Fibroblast of lung (primary cell): ENCODE results near the gene LITAFD.

ENCODE experiments used
- EZH2 ChIP-seq: IDR thresholded peaks from 2 replicates; pipeline ENCODE4 v1.5.1; 2012; ENCODE audit warnings: low read length, control low read depth, mild to moderate bottlenecking; ENCODE audit errors: missing control alignments
- TF ChIP-seq, protein P1 (sequence below), 2 donors: IDR thresholded peaks in 1 of 2; conservative IDR thresholded peaks in 1 of 2; 1 replicate in 1 of 2; 2 replicates in 1 of 2; pipeline ENCODE4 v1.5.1; 2011 to 2012; ENCODE audit warnings: low read length in 2 of 2, control low read depth in 1 of 2, inconsistent platforms in 1 of 2, low read depth in 1 of 2, mild to moderate bottlenecking in 1 of 2

DNA sequence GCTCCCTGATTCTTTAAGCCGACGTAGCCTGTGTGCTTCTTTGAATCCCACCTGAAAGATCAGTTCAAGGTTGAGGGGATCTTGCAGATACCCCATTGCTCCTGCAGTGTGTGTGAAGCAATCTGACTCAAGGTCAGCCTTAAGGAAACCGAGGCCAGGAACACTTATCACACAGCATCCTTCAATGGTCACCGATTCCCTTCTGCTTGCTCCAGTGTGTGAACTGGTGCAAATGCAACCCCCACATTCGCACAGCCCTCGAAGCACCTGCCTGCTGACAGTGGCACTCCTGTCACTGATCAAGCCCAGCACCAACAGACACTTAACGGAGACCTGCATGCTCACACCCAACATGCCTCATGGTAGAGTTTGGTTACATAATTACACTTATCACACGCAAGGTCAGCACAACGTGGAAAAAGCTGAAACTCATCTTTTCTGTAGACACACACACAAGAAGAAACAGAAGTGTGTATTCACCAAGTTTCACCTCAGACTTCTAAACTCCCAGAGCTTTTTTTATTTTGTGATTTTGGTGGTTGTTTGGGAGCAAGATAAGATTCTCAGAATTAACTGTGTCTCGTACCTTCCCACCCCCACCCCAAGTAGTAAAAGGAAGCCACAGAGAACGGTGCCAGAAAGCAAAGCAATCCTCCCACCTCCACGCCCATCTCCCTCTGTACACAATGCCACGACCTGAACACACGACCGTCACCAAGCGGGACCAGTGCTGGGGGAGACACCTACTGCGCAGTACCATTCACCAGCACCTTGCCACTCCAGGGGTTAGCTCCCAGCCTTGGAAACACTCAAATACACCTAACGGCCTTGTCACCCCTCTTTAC is 37.2 kb downstream of the LITAFD start:
- TF ChIP-seq, protein P1, sequence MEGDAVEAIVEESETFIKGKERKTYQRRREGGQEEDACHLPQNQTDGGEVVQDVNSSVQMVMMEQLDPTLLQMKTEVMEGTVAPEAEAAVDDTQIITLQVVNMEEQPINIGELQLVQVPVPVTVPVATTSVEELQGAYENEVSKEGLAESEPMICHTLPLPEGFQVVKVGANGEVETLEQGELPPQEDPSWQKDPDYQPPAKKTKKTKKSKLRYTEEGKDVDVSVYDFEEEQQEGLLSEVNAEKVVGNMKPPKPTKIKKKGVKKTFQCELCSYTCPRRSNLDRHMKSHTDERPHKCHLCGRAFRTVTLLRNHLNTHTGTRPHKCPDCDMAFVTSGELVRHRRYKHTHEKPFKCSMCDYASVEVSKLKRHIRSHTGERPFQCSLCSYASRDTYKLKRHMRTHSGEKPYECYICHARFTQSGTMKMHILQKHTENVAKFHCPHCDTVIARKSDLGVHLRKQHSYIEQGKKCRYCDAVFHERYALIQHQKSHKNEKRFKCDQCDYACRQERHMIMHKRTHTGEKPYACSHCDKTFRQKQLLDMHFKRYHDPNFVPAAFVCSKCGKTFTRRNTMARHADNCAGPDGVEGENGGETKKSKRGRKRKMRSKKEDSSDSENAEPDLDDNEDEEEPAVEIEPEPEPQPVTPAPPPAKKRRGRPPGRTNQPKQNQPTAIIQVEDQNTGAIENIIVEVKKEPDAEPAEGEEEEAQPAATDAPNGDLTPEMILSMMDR (conservative IDR thresholded peaks at IDR 0.05 in 1 of 2, IDR thresholded peaks at IDR 0.05 in 1 of 2; ENCODE audit: low read depth in 1 of 2, low read length in 2 of 2), result no peak
- no peak for TF ChIP-seq EZH2
